Right renal pelvis (tissue), 4 donors: ENCODE data around the gene OSGEPL1. TPM values are rescaled to one million over a fixed set of nuclear protein-coding genes. Genes with fewer than 3 reads are reported as not detected.
"Not testable (repeated sequence)": the region's sequence is repeated elsewhere in the genome, so short reads cannot be mapped to it uniquely, and the experiment has no call there.

Experiments used
- DNase-seq, 4 donors: peaks; one replicate each; pipeline ENCODE4 v3.0.0-alpha.2; 2013; ENCODE audit warnings: low read depth in 4 of 4, low spot score in 3 of 4, missing footprints in 1 of 4
- polyA plus RNA-seq, 4 donors: library from polyadenylated mRNA; unstranded; fragments of 120-200 nt; gene quantifications; one replicate each; pipeline ENCODE4 v1.2.1, GENCODE V29; 2013; ENCODE audit not compliant: insufficient read length in 4 of 4

Gene OSGEPL1
- polyA plus RNA-seq, 4 donors = 15.7 to 22.5 (median 20.1) TPM

DNA sequence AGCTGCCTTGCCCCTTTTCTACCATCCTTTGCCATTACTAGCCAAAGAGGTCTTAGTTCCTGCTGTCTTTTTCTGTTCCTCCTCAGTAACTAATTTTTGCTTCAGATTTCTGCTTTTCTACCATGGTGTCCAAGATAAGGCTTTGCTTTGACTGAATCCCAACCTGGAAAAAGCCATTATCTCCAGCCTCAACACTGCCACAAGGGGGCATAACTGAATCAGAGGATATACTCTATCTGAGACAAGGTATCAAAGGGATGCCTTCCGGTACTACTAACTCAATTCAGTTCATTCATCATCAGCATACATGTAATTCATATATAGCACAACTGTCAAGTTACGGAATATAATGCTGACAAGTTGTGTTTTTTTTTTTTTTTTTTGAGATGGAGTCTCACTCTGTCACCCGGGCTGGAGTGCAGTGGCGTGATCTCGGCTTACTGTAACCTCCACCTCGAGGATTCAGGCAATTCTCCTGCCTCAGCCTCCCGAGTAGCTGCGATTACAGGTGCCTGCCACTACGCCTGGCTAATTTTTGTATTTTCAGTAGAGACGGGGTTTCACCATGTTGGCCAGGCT, 11.4 kb downstream of the OSGEPL1 start:
- peak in 1 of 4 donors; percentile 12 for DNase-seq

- DNase-seq = no peak
Observed at GRCh38 chr2:189729430-189729829, 33.2 kb downstream of the OSGEPL1 start.

DNA sequence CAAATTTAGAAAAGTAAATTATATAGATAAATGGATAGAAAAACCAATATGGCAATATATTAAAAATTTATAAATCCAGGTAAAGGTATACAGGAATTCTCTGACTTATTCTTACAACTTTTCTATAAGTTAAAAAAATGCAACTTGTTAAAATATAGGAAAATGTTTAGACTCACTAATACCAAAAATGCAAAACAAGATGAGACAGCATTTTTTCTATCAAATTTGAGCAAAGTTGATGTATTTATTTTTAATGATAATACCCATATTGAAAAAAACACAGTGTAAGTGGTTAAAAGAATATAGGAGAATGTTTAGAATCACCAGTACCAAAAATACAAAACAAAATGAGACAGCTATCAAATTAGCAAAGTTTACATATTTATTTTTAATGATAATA, 35.7 kb downstream of the OSGEPL1 start:
- DNase-seq = no peak

DNA sequence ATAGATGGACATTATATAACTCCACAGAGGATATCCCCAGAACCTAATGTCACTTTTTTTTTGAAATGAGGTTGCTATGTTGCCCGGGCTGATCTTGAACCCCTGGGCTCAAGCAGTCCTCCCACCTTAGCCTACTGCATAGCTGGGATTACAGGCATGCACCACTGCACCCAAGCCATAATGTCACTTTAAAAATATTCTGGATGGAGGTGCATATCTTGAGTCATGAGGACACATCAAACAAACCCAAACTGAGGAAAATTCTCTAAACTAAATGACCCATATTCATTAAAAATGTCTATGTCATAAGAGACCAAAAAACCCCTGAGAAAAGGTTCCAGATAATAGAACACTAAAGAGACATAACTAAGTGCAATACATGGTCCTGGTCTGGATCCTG, 36.3 kb downstream of the OSGEPL1 start:
- no peak for DNase-seq

- DNase-seq = no peak
Observed at GRCh38 chr2:189723192-189723591, 39.4 kb downstream of the OSGEPL1 start.

DNA sequence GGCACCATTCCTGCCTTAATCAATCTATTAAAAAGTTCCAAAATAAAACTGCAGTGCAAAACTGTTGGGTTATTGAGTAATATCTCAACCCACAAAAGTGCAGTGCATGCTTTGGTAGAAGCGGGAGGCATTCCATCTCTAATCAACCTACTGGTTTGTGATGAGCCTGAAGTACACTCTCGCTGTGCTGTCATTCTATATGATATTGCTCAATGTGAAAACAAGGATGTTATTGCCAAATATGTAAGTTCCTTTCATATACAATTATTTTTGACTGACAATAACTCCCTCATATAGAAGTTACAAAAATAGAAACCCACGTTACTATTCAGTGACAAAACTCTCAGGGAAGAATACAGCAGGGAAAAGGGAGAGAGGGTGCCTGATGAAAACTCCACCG, 43.0 kb downstream of the OSGEPL1 start:
- DNase-seq = no peak

- not testable (repeated sequence) for DNase-seq
Observed at GRCh38 chr2:189717593-189717992, 45.0 kb downstream of the OSGEPL1 start.

GRCh38 chr2:189709501-189710221, 52.9 kb downstream of the OSGEPL1 start:
- no peak for DNase-seq

DNA sequence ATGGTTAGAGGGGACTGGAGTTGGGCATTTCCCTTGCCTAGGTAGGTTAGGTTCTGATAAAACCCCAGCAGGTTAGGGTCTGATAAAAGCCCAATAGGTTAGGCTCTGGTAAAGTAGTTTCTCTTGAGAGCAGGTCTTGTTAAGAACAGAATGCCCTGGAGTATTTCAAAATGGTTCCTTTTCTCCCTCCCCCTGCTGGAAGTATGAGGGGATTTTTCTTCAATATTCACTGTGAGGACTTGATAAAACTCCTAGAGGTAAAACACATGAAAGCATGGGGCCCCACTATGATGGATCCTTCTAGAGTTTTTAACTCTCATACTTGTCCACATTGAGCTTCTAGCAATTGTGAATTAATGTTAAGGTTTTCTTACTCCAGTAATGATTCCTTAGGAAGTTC, 60.5 kb downstream of the OSGEPL1 start:
- no peak for DNase-seq

- no peak for DNase-seq
Observed at GRCh38 chr2:189700681-189701080, 61.9 kb downstream of the OSGEPL1 start.

GRCh38 chr2:189698020-189698887, 64.3 kb downstream of the OSGEPL1 start:
- peak in 2 of 4 donors; percentile 17 to 26 for DNase-seq

Other genes starting within 250 kb of the OSGEPL1 start
- 100 to 1,000 TPM; 109 to 161 (median 136) TPM for gene SLC40A1, start 182.0 kb downstream of the OSGEPL1 start, polyA plus RNA-seq
- 10 to 100 TPM; 55.7 to 68.6 (median 65.0) TPM for gene ASNSD1, start 101.3 kb downstream of the OSGEPL1 start, polyA plus RNA-seq
- gene ANKAR, start 88.1 kb downstream of the OSGEPL1 start, polyA plus RNA-seq = 10 to 100 TPM in 1 of 4 donors, 1 to 10 TPM in 3; 6.6 to 10.5 (median 8.4) TPM
- 100 to 1,000 TPM in 3 of 4 donors, 10 to 100 TPM in 1; 88.4 to 109 (median 103) TPM for gene ORMDL1, start 21.5 kb upstream of the OSGEPL1 start, polyA plus RNA-seq
- 10 to 100 TPM; 31.2 to 42.6 (median 38.7) TPM for gene PMS1, start 21.7 kb upstream of the OSGEPL1 start, polyA plus RNA-seq